ENCODE results near the gene HSPA12A. TPM values are rescaled to one million over a fixed set of nuclear protein-coding genes. Genes with fewer than 3 reads are reported as not detected.

HSPA12A gene
- total RNA-seq, 2 donors from 2014 or later = 5.7 to 19.4 TPM

DNA sequence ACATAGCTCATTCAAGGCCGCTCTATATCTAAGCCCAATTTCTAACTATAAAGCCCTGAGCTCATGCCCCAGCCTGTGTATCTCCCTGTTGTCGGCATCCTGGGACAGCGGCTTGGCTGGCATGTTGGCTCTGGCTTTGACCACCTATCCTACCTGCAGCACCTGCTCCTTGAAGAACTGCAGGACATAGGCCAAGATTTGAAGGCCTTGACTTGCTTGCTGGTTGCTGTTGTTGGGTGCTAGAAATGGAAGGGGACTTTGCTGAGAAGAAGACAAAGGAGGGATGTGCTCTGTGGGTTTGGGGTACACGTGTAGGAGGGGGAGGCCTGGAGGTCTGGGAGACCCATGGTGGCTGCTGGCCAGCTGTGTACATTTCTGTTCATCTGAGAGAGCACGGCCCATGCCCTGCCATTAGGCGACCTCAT lies 110.5 kb downstream of the HSPA12A start:
- no peak overlapping the region for H3K4me3 ChIP-seq
- no peaks in the 10 kb centered on the region for H3K27me3 ChIP-seq (replicated peaks; ENCODE audit: insufficient read depth)
- intact Hi-C loops (cut with DNase I) = no loop called here
- no peaks in the 10 kb centered on the region for H3K9me3 ChIP-seq
- no peak overlapping the region for H3K27ac ChIP-seq
- 82% methylated on average over 6 of the region's 6 CpGs for WGBS
- TF ChIP-seq POLR2A (IDR thresholded peaks at IDR 0.05) = no peak
- TF ChIP-seq POLR2AphosphoS5 (IDR thresholded peaks at IDR 0.05) = no peak
- no peak for TF ChIP-seq CTCF (IDR thresholded peaks at IDR 0.05)
- DNase-seq (ENCODE audit: low spot score) = no peak
- H3K36me3 ChIP-seq = no peaks in the 10 kb centered on the region
- no peaks in the 10 kb centered on the region for H3K4me1 ChIP-seq (replicated peaks)

- Histone ChIP-seq H3K4me1 (replicated peaks) (no peaks in the 10 kb centered on the region), H3K27me3 (replicated peaks; ENCODE audit: insufficient read depth) (no peaks in the 10 kb centered on the region), H3K27ac (no peak overlapping the region), H3K36me3 (no peaks in the 10 kb centered on the region), H3K9me3 (no peaks in the 10 kb centered on the region), H3K4me3 (no peak overlapping the region)
- no peak for TF ChIP-seq CTCF (IDR thresholded peaks at IDR 0.05)
- no peak for TF ChIP-seq POLR2A (IDR thresholded peaks at IDR 0.05)
- TF ChIP-seq POLR2AphosphoS5 (IDR thresholded peaks at IDR 0.05) = no peak
- no peak for DNase-seq (ENCODE audit: low spot score)
- WGBS = 78% methylated on average over 2 of the region's 2 CpGs
- intact Hi-C loops (cut with DNase I) = no loop called here
Measured at GRCh38 chr10:116630020-116630419, 112.3 kb downstream of the HSPA12A start.

DNA sequence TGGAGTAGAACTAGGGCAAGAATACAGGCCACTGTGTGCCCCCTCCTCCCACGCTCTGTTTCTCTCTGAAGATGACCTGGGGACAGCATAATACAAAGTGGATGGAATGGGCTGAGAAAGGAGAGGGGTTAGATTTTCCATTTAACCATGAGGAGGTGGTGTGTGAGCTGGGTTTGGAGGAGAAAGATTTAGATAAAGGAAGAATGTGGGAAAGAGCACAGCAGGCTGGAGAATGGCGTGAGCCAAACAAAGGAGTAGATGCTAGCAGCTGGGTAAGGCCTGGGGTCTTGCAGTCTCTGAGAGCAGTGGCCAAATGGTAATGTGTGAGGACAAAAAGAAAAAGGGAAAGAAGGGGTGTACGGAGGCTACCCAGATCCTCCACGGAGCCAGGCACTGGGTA lies 113.0 kb downstream of the HSPA12A start:
- WGBS = 81% methylated on average over 4 of the region's 4 CpGs
- no peaks in the 10 kb centered on the region for H3K4me1 ChIP-seq (replicated peaks)
- H3K4me3 ChIP-seq = no peak overlapping the region
- TF ChIP-seq POLR2A (IDR thresholded peaks at IDR 0.05) = no peak
- no peak for TF ChIP-seq POLR2AphosphoS5 (IDR thresholded peaks at IDR 0.05)
- no peak for TF ChIP-seq CTCF (IDR thresholded peaks at IDR 0.05)
- intact Hi-C loops (cut with DNase I) = no loop called here
- H3K36me3 ChIP-seq = no peaks in the 10 kb centered on the region
- no peak overlapping the region for H3K27ac ChIP-seq
- no peaks in the 10 kb centered on the region for H3K9me3 ChIP-seq
- H3K27me3 ChIP-seq (replicated peaks; ENCODE audit: insufficient read depth) = no peaks in the 10 kb centered on the region
- no peak for DNase-seq (ENCODE audit: low spot score)

- Histone ChIP-seq H3K4me1 (replicated peaks) (no peaks in the 10 kb centered on the region), H3K36me3 (no peaks in the 10 kb centered on the region), H3K9me3 (no peaks in the 10 kb centered on the region), H3K4me3 (peak overlapping the region in 1 of 2 donors; percentile 7), H3K27me3 (replicated peaks; ENCODE audit: insufficient read depth) (no peaks in the 10 kb centered on the region), H3K27ac (no peak overlapping the region)
- TF ChIP-seq CTCF (IDR thresholded peaks at IDR 0.05) (peak in 2 of 4 experiments; percentile 28 to 52), POLR2A (IDR thresholded peaks at IDR 0.05) (no peak), POLR2AphosphoS5 (IDR thresholded peaks at IDR 0.05) (no peak)
- intact Hi-C loops (cut with DNase I) = no loop called here
- DNase-seq (ENCODE audit: low spot score) = no peak
- WGBS = 8% methylated on average over 40 of the region's 49 CpGs
Measured at GRCh38 chr10:116627386-116627933, 114.9 kb downstream of the HSPA12A start.

DNA sequence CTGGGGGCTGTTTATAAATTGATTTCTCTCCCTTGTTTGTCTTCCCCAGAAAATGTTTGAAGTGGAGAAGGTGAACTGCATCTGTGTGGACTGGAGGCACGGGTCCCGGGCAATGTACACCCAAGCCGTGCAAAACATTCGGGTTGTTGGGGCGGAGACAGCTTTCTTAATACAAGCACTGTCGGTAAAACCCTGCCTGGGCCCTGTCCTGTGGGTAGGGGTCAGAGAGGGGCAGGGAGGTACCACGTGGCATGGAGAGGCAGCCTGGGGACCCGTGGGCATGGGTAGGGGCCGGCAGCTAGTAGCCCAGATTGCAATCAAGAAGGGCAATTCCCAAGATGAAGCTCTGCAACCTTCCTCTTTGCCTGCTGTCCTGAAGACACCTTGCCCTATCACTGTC lies 115.6 kb downstream of the HSPA12A start:
- Histone ChIP-seq H3K27ac (no peak overlapping the region), H3K4me1 (replicated peaks) (no peaks in the 10 kb centered on the region), H3K27me3 (replicated peaks; ENCODE audit: insufficient read depth) (no peaks in the 10 kb centered on the region), H3K4me3 (no peak overlapping the region), H3K36me3 (no peaks in the 10 kb centered on the region), H3K9me3 (no peaks in the 10 kb centered on the region)
- DNase-seq (ENCODE audit: low spot score) = no peak
- TF ChIP-seq POLR2A (IDR thresholded peaks at IDR 0.05) = no peak
- no peak for TF ChIP-seq CTCF (IDR thresholded peaks at IDR 0.05)
- no peak for TF ChIP-seq POLR2AphosphoS5 (IDR thresholded peaks at IDR 0.05)
- intact Hi-C loops (cut with DNase I) = no loop called here
- WGBS = 80% methylated on average over 9 of the region's 9 CpGs

All from prostate gland (tissue), 2 donors.